HEK293 (cell line): Measurements from ENCODE around the gene SPC24.

ENCODE experiments used
- FEZF1 ChIP-seq: fragments of 450-650 bp; formaldehyde crosslinking; IDR thresholded peaks from 2 replicates; pipeline ENCODE4 v1.5.1; 2016; ENCODE audit warnings: missing biosample characterization, missing genetic modification characterization
- GLIS2 ChIP-seq: fragments of 450-650 bp; formaldehyde crosslinking; IDR thresholded peaks from 2 replicates; pipeline ENCODE4 v1.5.1; 2016; ENCODE audit warnings: missing biosample characterization, missing genetic modification characterization
- KLF10 ChIP-seq: fragments of 450-650 bp; IDR thresholded peaks from 2 replicates; pipeline ENCODE4 v1.5.1; 2018; ENCODE audit warnings: missing biosample characterization, mild to moderate bottlenecking, missing genetic modification characterization
- SETDB1 ChIP-seq: IDR thresholded peaks from one replicate; pipeline ENCODE4 v1.6.1; 2017; ENCODE audit warnings: mild to moderate bottlenecking, low read length, moderate library complexity, mixed read lengths; ENCODE audit not compliant: insufficient read length
- TCF7L2 ChIP-seq: IDR thresholded peaks from 2 replicates; pipeline ENCODE4 v1.6.1; 2011; ENCODE audit warnings: low read depth, mild to moderate bottlenecking, inconsistent platforms, low read length, moderate library complexity, borderline replicate concordance
- ZBTB21 ChIP-seq: fragments of 450-650 bp; formaldehyde crosslinking; IDR thresholded peaks from 2 replicates; pipeline ENCODE4 v1.5.1; 2017; ENCODE audit warnings: missing biosample characterization, missing genetic modification characterization
- ZBTB8A ChIP-seq: fragments of 450-650 bp; formaldehyde crosslinking; IDR thresholded peaks from 2 replicates; pipeline ENCODE4 v1.5.1; 2016; ENCODE audit warnings: missing biosample characterization, missing genetic modification characterization
- ZFP41 ChIP-seq: fragments of 450-650 bp; formaldehyde crosslinking; IDR thresholded peaks from 2 replicates; pipeline ENCODE4 v1.5.1; 2016; ENCODE audit warnings: missing biosample characterization, missing genetic modification characterization, borderline replicate concordance
- ZIC2 ChIP-seq: fragments of 450-650 bp; formaldehyde crosslinking; IDR thresholded peaks from 2 replicates; pipeline ENCODE4 v1.5.1; 2016; ENCODE audit warnings: missing biosample characterization, missing genetic modification characterization
- ZNF132 ChIP-seq: fragments of 450-650 bp; formaldehyde crosslinking; IDR thresholded peaks from 2 replicates; pipeline ENCODE4 v1.5.1; 2017; ENCODE audit warnings: missing biosample characterization, missing genetic modification characterization, borderline replicate concordance
- ZNF146 ChIP-seq: fragments of 450-650 bp; formaldehyde crosslinking; IDR thresholded peaks from 2 replicates; pipeline ENCODE4 v1.5.1; 2016; ENCODE audit warnings: missing biosample characterization, missing genetic modification characterization
- ZNF157 ChIP-seq: fragments of 450-650 bp; formaldehyde crosslinking; IDR thresholded peaks from 2 replicates; pipeline ENCODE4 v1.5.1; 2016; ENCODE audit warnings: missing biosample characterization, missing genetic modification characterization
- ZNF174 ChIP-seq: fragments of 450-650 bp; formaldehyde crosslinking; IDR thresholded peaks from 2 replicates; pipeline ENCODE4 v1.5.0; 2017; ENCODE audit warnings: missing biosample characterization, mild to moderate bottlenecking, missing genetic modification characterization
- ZNF19 ChIP-seq: fragments of 450-650 bp; formaldehyde crosslinking; IDR thresholded peaks from 2 replicates; pipeline ENCODE4; 2016; ENCODE audit warnings: missing biosample characterization, missing genetic modification characterization, low read depth
- ZNF24 ChIP-seq: fragments of 450-650 bp; formaldehyde crosslinking; IDR thresholded peaks from 2 replicates; pipeline ENCODE4 v1.5.1; 2016; ENCODE audit warnings: missing biosample characterization, missing genetic modification characterization
- ZNF433 ChIP-seq: fragments of 450-650 bp; formaldehyde crosslinking; IDR thresholded peaks from 2 replicates; pipeline ENCODE4 v1.5.1; 2016; ENCODE audit warnings: missing biosample characterization, missing genetic modification characterization, low read depth
- ZNF514 ChIP-seq: fragments of 450-650 bp; formaldehyde crosslinking; IDR thresholded peaks from 2 replicates; pipeline ENCODE4 v1.5.1; 2016; ENCODE audit warnings: missing biosample characterization, missing genetic modification characterization
- ZNF530 ChIP-seq: fragments of 450-650 bp; formaldehyde crosslinking; IDR thresholded peaks from 2 replicates; pipeline ENCODE4 v1.5.1; 2016; ENCODE audit warnings: low read depth, missing biosample characterization, missing genetic modification characterization
- ZNF596 ChIP-seq: fragments of 450-650 bp; IDR thresholded peaks from 2 replicates; pipeline ENCODE4 v1.5.0; 2018; ENCODE audit warnings: missing biosample characterization, mild to moderate bottlenecking, missing genetic modification characterization, moderate library complexity
- ZNF626 ChIP-seq: fragments of 450-650 bp; sonication (Bioruptor Pico); formaldehyde crosslinking; IDR thresholded peaks from 2 replicates; pipeline ENCODE4 v1.5.1; 2018; ENCODE audit warnings: missing biosample characterization, missing genetic modification characterization, inconsistent platforms
- ZNF654 ChIP-seq: fragments of 450-650 bp; formaldehyde crosslinking; IDR thresholded peaks from 2 replicates; pipeline ENCODE4 v1.5.1; 2016; ENCODE audit warnings: low read depth, missing biosample characterization, missing genetic modification characterization
- ZNF660 ChIP-seq: fragments of 450-650 bp; IDR thresholded peaks from 2 replicates; pipeline ENCODE4 v1.5.1; 2018; ENCODE audit warnings: missing biosample characterization, mild to moderate bottlenecking, missing genetic modification characterization
- ZNF792 ChIP-seq: fragments of 450-650 bp; formaldehyde crosslinking; IDR thresholded peaks from 2 replicates; pipeline ENCODE4 v1.5.1; 2016; ENCODE audit warnings: missing biosample characterization, missing genetic modification characterization
- ZSCAN16 ChIP-seq: fragments of 450-650 bp; formaldehyde crosslinking; IDR thresholded peaks from 2 replicates; pipeline ENCODE4 v1.5.1; 2016; ENCODE audit warnings: missing biosample characterization, missing genetic modification characterization
- ZSCAN23 ChIP-seq: fragments of 450-650 bp; formaldehyde crosslinking; IDR thresholded peaks from 2 replicates; pipeline ENCODE4 v1.5.1; 2016; ENCODE audit warnings: missing biosample characterization, missing genetic modification characterization
- TF ChIP-seq, protein P1 (sequence below): fragments of 450-650 bp; formaldehyde crosslinking; conservative IDR thresholded peaks from 2 replicates; pipeline ENCODE4 v1.5.1; 2016; ENCODE audit warnings: low read depth, missing biosample characterization, missing genetic modification characterization
- TF ChIP-seq, protein P2 (sequence below): fragments of 450-650 bp; formaldehyde crosslinking; IDR thresholded peaks from 2 replicates; pipeline ENCODE4 v1.5.1; 2016; ENCODE audit warnings: missing biosample characterization, missing genetic modification characterization
- TF ChIP-seq, protein P3 (sequence below): fragments of 450-650 bp; formaldehyde crosslinking; IDR thresholded peaks from 2 replicates; pipeline ENCODE4 v1.5.1; 2016; ENCODE audit warnings: missing biosample characterization, missing genetic modification characterization
- TF ChIP-seq, protein P4 (sequence below): fragments of 450-650 bp; formaldehyde crosslinking; IDR thresholded peaks from 2 replicates; pipeline ENCODE4 v1.5.1; 2016; ENCODE audit warnings: missing biosample characterization, missing genetic modification characterization
- TF ChIP-seq, protein P5 (sequence below): fragments of 450-650 bp; formaldehyde crosslinking; IDR thresholded peaks from 2 replicates; pipeline ENCODE4 v1.5.1; 2017; ENCODE audit warnings: missing biosample characterization, missing genetic modification characterization

The SPC24 gene

DNA sequence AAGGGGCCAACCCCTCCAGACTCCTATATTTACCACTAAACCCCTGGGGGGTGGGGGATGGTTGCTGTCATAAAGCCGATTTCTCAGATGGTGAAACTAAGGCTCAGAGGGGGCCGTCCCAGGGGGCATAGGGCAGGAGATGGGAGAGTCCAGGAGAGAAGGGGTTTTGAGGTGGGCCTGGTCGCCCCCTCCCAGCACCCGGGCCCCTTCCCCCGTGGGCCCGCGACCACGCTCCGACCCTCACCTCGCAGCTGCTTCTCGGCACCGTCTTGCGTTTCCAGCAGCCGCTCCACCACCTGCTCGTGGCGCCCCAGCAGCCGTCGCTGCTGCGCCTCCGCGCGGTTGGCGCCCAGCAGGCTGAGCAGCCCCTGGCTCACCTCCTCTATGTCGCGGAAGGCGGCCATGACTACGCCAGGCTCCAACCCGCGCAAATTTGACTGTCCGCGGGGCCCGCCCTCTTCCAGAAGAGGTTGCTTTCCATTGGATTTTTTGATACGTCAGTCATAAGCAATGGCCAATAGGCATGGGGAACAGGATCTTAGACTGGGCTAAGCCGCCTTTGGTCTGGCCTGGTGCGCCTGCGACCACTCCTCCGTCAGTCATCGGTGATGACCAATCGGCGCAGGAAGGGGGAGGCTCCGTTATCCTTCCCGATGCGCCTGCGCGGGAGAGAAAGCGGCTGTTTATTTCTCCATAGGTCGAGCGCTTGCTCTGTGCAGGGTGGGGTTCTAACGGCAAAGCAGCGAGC, at the start of gene SPC24 (continued):
- TF ChIP-seq, protein P1, sequence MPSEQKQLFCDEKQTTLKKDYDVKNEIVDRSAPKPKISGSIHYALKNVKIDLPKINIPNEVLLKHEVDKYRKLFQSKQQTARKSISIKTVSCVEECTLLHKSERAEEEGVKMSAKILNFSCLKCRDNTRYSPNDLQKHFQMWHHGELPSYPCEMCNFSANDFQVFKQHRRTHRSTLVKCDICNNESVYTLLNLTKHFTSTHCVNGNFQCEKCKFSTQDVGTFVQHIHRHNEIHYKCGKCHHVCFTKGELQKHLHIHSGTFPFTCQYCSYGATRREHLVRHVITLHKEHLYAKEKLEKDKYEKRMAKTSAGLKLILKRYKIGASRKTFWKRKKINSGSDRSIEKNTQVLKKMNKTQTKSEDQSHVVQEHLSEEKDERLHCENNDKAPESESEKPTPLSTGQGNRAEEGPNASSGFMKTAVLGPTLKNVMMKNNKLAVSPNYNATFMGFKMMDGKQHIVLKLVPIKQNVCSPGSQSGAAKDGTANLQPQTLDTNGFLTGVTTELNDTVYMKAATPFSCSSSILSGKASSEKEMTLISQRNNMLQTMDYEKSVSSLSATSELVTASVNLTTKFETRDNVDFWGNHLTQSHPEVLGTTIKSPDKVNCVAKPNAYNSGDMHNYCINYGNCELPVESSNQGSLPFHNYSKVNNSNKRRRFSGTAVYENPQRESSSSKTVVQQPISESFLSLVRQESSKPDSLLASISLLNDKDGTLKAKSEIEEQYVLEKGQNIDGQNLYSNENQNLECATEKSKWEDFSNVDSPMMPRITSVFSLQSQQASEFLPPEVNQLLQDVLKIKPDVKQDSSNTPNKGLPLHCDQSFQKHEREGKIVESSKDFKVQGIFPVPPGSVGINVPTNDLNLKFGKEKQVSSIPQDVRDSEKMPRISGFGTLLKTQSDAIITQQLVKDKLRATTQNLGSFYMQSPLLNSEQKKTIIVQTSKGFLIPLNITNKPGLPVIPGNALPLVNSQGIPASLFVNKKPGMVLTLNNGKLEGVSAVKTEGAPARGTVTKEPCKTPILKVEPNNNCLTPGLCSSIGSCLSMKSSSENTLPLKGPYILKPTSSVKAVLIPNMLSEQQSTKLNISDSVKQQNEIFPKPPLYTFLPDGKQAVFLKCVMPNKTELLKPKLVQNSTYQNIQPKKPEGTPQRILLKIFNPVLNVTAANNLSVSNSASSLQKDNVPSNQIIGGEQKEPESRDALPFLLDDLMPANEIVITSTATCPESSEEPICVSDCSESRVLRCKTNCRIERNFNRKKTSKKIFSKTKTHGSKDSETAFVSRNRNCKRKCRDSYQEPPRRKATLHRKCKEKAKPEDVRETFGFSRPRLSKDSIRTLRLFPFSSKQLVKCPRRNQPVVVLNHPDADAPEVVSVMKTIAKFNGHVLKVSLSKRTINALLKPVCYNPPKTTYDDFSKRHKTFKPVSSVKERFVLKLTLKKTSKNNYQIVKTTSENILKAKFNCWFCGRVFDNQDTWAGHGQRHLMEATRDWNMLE (tag by site-specific recombination) = no peak
- no peak for TF ChIP-seq ZNF626 (tag by site-specific recombination)
- no peak for TF ChIP-seq ZBTB21
- no peak for TF ChIP-seq ZNF19 (tag by site-specific recombination)
- no peak for TF ChIP-seq ZNF530 (tag by site-specific recombination)
- no peak for TF ChIP-seq ZNF596 (tag by site-specific recombination)
- TF ChIP-seq ZNF132 (tag by site-specific recombination) = no peak
- TF ChIP-seq ZNF660 (tag by site-specific recombination) = no peak; the same call in 1 of the 2 replicates
- TF ChIP-seq ZNF24 (tag by site-specific recombination) = no peak
- no peak for TF ChIP-seq FEZF1 (tag by site-specific recombination)
- peak; percentile 47; the same call in 1 of the 2 replicates for TF ChIP-seq ZIC2 (tag by site-specific recombination)
- TF ChIP-seq ZNF146 (tag by site-specific recombination) = peak; percentile 52
- TF ChIP-seq KLF10 = 0 out of 2 replicates have a peak, but pooled peaks have one; percentile 41
- TF ChIP-seq, protein P2, sequence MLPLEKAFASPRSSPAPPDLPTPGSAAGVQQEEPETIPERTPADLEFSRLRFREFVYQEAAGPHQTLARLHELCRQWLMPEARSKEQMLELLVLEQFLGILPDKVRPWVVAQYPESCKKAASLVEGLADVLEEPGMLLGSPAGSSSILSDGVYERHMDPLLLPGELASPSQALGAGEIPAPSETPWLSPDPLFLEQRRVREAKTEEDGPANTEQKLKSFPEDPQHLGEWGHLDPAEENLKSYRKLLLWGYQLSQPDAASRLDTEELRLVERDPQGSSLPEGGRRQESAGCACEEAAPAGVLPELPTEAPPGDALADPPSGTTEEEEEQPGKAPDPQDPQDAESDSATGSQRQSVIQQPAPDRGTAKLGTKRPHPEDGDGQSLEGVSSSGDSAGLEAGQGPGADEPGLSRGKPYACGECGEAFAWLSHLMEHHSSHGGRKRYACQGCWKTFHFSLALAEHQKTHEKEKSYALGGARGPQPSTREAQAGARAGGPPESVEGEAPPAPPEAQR (tag by site-specific recombination) = no peak
- no peak for TF ChIP-seq ZNF654 (tag by site-specific recombination)
- TF ChIP-seq ZFP41 (tag by site-specific recombination) = no peak
- peak; percentile 62 for TF ChIP-seq ZBTB8A (tag by site-specific recombination)
- TF ChIP-seq ZSCAN16 (tag by site-specific recombination) = no peak
- peak; percentile 75; the same call in 1 of the 2 replicates for TF ChIP-seq TCF7L2
- no peak for TF ChIP-seq SETDB1
- no peak for TF ChIP-seq ZNF433 (tag by site-specific recombination)
- TF ChIP-seq ZNF514 (tag by site-specific recombination) = no peak
- peak; percentile 56; the same call in 1 of the 2 replicates for TF ChIP-seq ZSCAN23
- TF ChIP-seq, protein P3, sequence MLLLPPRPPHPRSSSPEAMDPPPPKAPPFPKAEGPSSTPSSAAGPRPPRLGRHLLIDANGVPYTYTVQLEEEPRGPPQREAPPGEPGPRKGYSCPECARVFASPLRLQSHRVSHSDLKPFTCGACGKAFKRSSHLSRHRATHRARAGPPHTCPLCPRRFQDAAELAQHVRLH (tag by site-specific recombination) = peak; percentile 68
- no peak for TF ChIP-seq ZNF157
- TF ChIP-seq ZNF174 (tag by site-specific recombination) = no peak
- TF ChIP-seq ZNF792 = 0 out of 2 replicates have a peak, but pooled peaks have one; percentile 39
- no peak for TF ChIP-seq GLIS2 (tag by site-specific recombination)
- TF ChIP-seq, protein P4, sequence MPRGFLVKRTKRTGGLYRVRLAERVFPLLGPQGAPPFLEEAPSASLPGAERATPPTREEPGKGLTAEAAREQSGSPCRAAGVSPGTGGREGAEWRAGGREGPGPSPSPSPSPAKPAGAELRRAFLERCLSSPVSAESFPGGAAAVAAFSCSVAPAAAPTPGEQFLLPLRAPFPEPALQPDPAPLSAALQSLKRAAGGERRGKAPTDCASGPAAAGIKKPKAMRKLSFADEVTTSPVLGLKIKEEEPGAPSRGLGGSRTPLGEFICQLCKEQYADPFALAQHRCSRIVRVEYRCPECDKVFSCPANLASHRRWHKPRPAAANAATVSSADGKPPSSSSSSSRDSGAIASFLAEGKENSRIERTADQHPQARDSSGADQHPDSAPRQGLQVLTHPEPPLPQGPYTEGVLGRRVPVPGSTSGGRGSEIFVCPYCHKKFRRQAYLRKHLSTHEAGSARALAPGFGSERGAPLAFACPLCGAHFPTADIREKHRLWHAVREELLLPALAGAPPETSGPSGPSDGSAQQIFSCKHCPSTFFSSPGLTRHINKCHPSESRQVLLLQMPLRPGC = peak; percentile 76; the same call in 1 of the 2 replicates
- TF ChIP-seq, protein P5, sequence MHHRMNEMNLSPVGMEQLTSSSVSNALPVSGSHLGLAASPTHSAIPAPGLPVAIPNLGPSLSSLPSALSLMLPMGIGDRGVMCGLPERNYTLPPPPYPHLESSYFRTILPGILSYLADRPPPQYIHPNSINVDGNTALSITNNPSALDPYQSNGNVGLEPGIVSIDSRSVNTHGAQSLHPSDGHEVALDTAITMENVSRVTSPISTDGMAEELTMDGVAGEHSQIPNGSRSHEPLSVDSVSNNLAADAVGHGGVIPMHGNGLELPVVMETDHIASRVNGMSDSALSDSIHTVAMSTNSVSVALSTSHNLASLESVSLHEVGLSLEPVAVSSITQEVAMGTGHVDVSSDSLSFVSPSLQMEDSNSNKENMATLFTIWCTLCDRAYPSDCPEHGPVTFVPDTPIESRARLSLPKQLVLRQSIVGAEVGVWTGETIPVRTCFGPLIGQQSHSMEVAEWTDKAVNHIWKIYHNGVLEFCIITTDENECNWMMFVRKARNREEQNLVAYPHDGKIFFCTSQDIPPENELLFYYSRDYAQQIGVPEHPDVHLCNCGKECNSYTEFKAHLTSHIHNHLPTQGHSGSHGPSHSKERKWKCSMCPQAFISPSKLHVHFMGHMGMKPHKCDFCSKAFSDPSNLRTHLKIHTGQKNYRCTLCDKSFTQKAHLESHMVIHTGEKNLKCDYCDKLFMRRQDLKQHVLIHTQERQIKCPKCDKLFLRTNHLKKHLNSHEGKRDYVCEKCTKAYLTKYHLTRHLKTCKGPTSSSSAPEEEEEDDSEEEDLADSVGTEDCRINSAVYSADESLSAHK (tag by site-specific recombination) = peak; percentile 38; the same call in 1 of the 2 replicates
